Stimulated activated CD8-positive, alpha-beta memory T cell treated with anti-CD3 and anti-CD28 coated beads, Interleukin-2, amount 100 ng/mL, for 48 hours (primary cell): ENCODE measurements around the gene MAP7D1.
"Not testable (repeated sequence)": the region's sequence is repeated elsewhere in the genome, so short reads cannot be mapped to it uniquely, and the experiment has no call there.

Experiments
- DNase-seq, 2 donors: peaks; one replicate each; pipeline ENCODE4 v3.0.0-alpha.2; 2020; ENCODE audit warnings: low read depth in 2 of 2

MAP7D1 gene

GRCh38 chr1:36168514-36168913 lies 12.6 kb downstream of the MAP7D1 start:
- DNase-seq, result no peak

GRCh38 chr1:36170643-36171412 lies 14.9 kb downstream of the MAP7D1 start:
- no peak for DNase-seq

GRCh38 chr1:36172017-36172747 lies 16.2 kb downstream of the MAP7D1 start:
- no peak for DNase-seq

- no peak for DNase-seq
Observed at GRCh38 chr1:36172983-36173382, 17.0 kb downstream of the MAP7D1 start.

GRCh38 chr1:36174713-36175112 lies 18.8 kb downstream of the MAP7D1 start:
- DNase-seq, result no peak

- DNase-seq, result no peak
Observed at GRCh38 chr1:36175137-36176095, 19.5 kb downstream of the MAP7D1 start.

- DNase-seq, result no peak
Observed at GRCh38 chr1:36176106-36176949, 20.4 kb downstream of the MAP7D1 start.

GRCh38 chr1:36177589-36178431 lies 21.9 kb downstream of the MAP7D1 start:
- DNase-seq, result no peak

GRCh38 chr1:36178471-36179219 lies 22.7 kb downstream of the MAP7D1 start:
- no peak for DNase-seq

- no peak for DNase-seq
Observed at GRCh38 chr1:36179220-36179600, 23.2 kb downstream of the MAP7D1 start.

- no peak for DNase-seq
Observed at GRCh38 chr1:36182734-36183133, 26.8 kb downstream of the MAP7D1 start.

GRCh38 chr1:36183309-36183856 lies 27.4 kb downstream of the MAP7D1 start:
- DNase-seq, result no peak

- DNase-seq, result peak; percentile 53 to 58
Observed at GRCh38 chr1:36187800-36188593, 32.0 kb downstream of the MAP7D1 start.

GRCh38 chr1:36196805-36197204 lies 40.8 kb downstream of the MAP7D1 start:
- not testable (repeated sequence) for DNase-seq

- DNase-seq, result no peak
Observed at GRCh38 chr1:36198641-36199040, 42.7 kb downstream of the MAP7D1 start.

GRCh38 chr1:36199934-36200741 lies 44.2 kb downstream of the MAP7D1 start:
- no peak for DNase-seq

GRCh38 chr1:36203027-36203553 lies 47.1 kb downstream of the MAP7D1 start:
- no peak for DNase-seq
